Hepatocyte (in vitro differentiated cells): Measurements from ENCODE around the gene SLC7A5.

ENCODE experiments used
- CTCF ChIP-seq: fragments of 200-600 bp; sonication (generic); IDR thresholded peaks from 2 replicates; pipeline ENCODE4 v1.5.1; 2016; ENCODE audit warnings: antibody characterized with exemption, mild to moderate bottlenecking; ENCODE audit not compliant: poor library complexity
- EZH2phosphoT487 ChIP-seq: fragments of 200-600 bp; sonication (generic); IDR thresholded peaks from one replicate; pipeline ENCODE4 v1.6.1; 2018; ENCODE audit warnings: antibody characterized with exemption, mild to moderate bottlenecking, low read depth, moderate library complexity; ENCODE audit not compliant: unreplicated experiment, severe bottlenecking

- TF ChIP-seq CTCF (no peak), EZH2phosphoT487 (no peak)
These were observed 38.5 kb downstream of the SLC7A5 start for GRCh38 chr16:87830673-87831420.
